ENCODE data around the gene UNC50.

The UNC50 gene

GRCh38 chr2:98608116-98608961 lies at the start of gene UNC50, which contains the start of gene COA5:
TSS of gene UNC50 (plus strand) at chr2:98608589. CDS start at chr2:98609760, 1,171 bp downstream.
TSS of gene COA5 (minus strand) at chr2:98608512. CDS start at chr2:98608405, 107 bp downstream.
- peak; percentile 92 for DNase-seq

- no peak for DNase-seq
Measured at GRCh38 chr2:98558852-98559530, 49.4 kb upstream of the UNC50 start.

- DNase-seq, result no peak
Measured at GRCh38 chr2:98559581-98559980, 48.8 kb upstream of the UNC50 start.

GRCh38 chr2:98560256-98560771 lies 48.1 kb upstream of the UNC50 start:
- DNase-seq, result peak; percentile 82

GRCh38 chr2:98561018-98561417 lies 47.4 kb upstream of the UNC50 start:
- DNase-seq, result no peak

DNA sequence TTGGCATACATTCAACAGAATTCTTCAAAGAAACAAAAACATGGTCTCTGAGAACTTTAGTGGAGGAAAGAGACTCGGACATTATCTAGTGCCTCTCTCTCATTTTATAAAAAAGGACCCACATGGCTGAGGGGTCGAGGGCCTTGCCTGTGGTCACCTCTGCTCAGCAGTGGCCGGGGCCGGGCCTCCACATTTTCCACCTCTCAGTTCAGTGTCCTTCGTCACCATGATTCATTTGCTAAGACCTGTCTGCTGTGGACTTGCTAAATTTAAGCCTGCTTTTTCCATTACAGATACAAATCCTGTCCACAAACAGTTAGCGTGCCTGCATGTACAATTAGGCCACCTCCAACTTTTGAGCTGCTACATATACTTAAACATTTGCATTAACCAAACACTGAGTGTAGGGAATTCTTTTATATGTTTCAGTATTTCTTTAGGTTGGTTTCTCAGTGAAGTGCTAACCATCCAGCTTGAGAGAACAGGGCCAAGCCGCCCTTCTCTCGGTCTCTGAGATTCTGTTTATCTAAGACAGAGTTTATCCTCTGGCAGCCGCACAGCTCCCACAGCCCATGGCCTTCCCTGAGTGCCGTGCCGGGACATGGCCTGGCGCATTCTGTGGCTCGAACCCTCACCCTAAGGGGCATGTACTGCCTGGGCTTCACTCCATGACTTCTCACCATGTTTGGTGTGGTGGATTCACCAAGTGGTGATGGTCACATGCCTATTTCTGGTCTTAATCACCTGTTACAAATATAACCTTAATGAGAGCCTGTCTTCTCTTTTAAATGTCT lies 46.3 kb upstream of the UNC50 start:
- no peak for DNase-seq

GRCh38 chr2:98563394-98563793 lies 45.0 kb upstream of the UNC50 start:
- no peak for DNase-seq

DNA sequence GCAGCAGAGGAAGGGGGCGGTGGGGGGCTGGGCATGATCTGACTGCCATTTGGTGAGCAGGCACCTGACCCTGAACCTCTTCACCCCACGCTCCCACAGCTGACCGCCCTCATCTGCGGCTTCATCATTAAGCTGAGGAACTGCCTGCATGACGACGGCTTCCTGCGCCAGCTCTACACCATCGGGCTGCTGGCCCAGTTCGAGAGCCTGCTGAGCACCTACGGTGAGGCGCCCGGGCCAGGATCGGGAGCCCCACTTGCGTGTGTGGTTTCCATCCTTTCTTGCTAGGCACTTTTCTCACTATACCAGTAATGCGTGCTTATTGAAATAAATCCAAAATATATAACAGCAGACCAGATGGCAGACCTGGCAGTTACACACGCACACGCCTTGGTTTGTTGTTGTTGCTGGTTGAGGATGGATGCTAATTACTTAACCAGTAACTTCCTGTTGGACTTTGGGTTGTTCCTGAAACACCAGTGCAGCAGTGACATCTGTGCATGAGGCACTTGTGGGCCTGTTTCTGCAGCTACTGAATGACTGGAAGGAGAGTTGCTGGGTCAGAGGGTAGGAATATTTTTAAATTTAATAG lies 43.8 kb upstream of the UNC50 start:
- no peak for DNase-seq

- DNase-seq, result no peak
Measured at GRCh38 chr2:98565286-98565860, 43.0 kb upstream of the UNC50 start.

- no peak for DNase-seq
Measured at GRCh38 chr2:98565941-98566340, 42.4 kb upstream of the UNC50 start.

DNA sequence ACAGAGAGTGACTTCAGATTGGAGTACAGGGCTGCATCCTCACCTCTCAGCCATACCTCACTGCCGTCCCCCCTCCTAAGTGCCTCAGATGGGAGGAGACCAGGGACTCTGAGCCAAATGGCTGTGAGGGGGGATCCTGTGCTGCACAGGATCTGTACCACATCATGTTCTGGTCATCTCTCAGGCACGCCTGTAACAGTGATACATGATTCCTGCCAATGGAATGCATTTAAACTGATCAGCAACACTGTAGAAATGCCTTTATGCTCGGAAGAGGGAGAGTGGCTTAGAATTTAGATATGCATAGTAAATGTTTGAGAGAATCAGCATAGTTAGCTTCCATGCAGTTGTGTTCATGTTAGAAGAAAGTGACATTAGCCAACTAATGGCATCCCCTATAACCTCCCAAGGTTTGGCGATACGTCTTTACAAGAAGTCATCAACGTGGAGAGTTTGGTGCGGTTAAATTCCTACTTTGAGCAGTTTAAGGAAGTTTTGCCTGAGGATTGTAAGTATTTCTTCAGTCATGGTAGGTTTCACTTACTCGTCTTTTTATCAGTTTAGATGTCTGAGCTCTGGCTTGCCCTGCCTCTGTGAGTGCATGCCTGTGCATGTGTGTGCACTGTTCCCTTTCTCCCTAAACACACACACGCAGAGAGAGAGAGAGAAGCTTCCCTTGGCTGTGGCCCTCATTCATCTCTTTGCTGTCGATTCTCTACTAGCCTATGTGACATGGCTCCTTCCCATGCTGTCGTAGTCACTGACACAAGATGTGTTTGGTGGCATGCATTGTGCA lies 40.0 kb upstream of the UNC50 start:
- DNase-seq, result peak; percentile 55

DNA sequence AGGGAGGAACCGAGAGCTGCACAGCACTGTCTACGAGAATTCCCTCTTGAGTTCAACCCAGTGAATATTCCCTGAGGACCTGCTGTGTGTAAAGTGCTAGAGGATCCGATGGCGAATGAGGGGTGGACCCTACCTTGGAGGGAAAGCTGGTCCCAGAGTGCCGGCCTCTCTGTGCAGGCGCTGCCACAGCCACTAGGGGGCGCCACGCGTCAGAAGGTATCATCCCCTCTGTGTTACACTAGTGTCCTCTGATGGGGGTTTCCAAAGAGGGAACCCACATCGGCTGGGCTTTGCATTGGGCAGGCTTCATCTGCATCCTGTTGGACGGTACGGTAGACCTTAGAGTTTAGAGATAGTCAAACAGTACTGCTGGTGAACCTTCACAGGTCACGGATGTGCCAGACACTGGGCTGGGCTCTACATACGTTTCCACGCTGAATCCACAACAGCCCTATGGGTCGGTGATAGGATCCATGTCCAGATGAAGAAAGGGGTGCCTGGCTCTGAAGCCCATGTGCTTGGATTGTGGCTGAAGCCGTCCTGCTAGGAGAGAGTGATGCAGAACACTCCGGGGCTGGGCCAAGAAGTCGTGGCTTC lies 39.1 kb upstream of the UNC50 start:
- peak; percentile 12 for DNase-seq

DNA sequence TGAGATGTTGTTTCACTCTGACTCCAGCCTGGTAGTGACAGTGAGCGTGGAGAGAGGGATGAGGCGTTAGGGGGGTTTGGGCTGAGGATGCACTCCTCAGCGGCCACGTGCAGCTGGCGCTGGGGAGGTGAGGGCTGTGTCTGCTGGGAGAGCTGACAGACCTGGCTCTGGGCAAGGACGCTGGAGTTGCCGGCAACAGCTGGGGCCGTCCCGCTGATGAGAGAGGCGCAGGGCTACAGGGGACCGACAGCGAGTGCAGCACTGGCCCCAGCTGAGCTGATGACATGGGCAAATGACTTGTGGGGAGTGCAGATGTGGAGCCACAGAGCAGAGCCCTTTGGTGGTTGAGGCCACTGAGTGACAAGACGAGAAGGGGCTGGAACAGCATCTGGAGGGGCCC lies 38.5 kb upstream of the UNC50 start:
- DNase-seq, result no peak

DNA sequence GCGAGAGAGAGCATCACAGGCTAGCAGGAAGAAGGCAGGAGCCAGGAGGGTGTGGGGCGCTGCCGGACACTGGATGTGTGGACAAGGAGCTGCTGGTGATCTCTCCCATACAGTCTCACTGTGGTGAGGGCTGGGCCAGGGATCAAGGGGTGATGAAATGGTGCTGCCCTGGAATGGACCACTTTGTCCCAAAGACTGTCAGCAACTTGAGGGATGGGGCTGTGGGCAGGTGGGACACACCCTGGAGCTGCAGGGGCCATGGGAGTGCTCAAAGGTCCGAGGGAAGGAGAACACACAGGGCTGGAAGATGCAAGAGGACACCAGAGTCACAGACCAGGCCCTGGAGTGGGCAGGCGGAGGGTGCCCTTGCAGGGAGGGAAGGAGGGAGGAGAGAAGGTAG lies 38.0 kb upstream of the UNC50 start:
- DNase-seq, result no peak

- DNase-seq, result no peak
Measured at GRCh38 chr2:98571121-98571701, 37.2 kb upstream of the UNC50 start.

GRCh38 chr2:98571796-98572195 lies 36.6 kb upstream of the UNC50 start:
- DNase-seq, result no peak

- DNase-seq, result no peak
Measured at GRCh38 chr2:98572211-98572610, 36.2 kb upstream of the UNC50 start.

DNA sequence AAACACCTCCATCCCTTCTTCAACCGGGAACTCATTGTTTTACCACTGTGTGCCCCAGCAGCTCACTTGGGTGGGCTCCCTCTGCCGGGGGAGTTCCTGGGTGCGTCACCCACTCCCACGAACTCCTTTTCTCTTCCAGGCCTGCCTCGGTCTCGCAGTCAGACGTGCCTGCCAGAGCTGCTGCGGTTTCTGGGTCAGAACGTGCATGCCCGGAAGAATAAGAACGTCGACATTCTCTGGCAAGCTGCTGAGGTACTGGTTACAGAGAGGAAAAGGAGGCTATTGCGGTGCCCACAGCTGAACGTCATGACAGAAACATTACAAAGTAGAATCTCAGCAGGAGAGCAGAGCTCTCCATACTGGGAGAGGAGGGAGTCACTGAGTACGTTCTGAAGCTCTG lies 35.7 kb upstream of the UNC50 start:
- DNase-seq, result no peak

DNA sequence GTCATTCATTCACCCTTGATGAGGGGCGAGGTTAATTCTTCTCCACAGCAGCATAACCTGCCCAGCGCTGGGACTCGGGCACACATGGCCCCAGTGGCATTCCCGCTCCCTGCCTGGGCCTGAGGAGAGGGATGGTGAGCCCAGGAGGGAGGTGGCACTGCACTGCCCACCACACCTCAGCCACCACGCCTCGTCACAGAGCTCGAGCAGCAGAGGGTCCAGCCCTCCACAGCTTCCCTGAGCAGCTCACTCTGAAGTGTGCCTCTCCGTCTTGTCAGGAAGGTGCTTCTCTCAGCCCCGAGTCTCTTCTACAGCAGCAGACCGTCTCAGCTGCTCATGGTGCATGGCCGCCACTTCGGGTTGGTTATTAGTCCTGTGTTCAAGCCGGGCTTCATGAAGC lies 35.0 kb upstream of the UNC50 start:
- DNase-seq, result no peak

GRCh38 chr2:98576666-98577312 lies 31.6 kb upstream of the UNC50 start:
- DNase-seq, result no peak

Data from fibroblast of skin of right biceps (primary cell).